Stimulated activated CD8-positive, alpha-beta memory T cell treated with anti-CD3 and anti-CD28 coated beads, Interleukin-4, amount 100 ng/mL, for 4 hours (primary cell): Measurements from ENCODE around the gene POU3F2.

Source experiments
- DNase-seq, 2 donors: peaks; one replicate each; pipeline ENCODE4 v3.0.0-alpha.2; 2020; ENCODE audit warnings: low read depth in 2 of 2, low spot score in 1 of 2

The POU3F2 gene

GRCh38 chr6:98843271-98844243 lies 9.2 kb downstream of the POU3F2 start:
- DNase-seq, result no peak

GRCh38 chr6:98844244-98845210 lies 10.2 kb downstream of the POU3F2 start:
- DNase-seq, result no peak

GRCh38 chr6:98845211-98846020 lies 11.0 kb downstream of the POU3F2 start:
- DNase-seq, result peak in 1 of 2 donors; percentile 41

GRCh38 chr6:98846021-98846380 lies 11.6 kb downstream of the POU3F2 start:
- DNase-seq, result no peak

GRCh38 chr6:98847416-98847778 lies 13.0 kb downstream of the POU3F2 start:
- DNase-seq, result no peak

- DNase-seq, result no peak
Observed at GRCh38 chr6:98847779-98848538, 13.6 kb downstream of the POU3F2 start.

- no peak for DNase-seq
Observed at GRCh38 chr6:98848539-98849242, 14.3 kb downstream of the POU3F2 start.

- DNase-seq, result no peak
Observed at GRCh38 chr6:98864497-98864896, 30.1 kb downstream of the POU3F2 start.

GRCh38 chr6:98871057-98871456 lies 36.7 kb downstream of the POU3F2 start:
- DNase-seq, result no peak

- no peak for DNase-seq
Observed at GRCh38 chr6:98871821-98872220, 37.4 kb downstream of the POU3F2 start.

- DNase-seq, result no peak
Observed at GRCh38 chr6:98875375-98875774, 41.0 kb downstream of the POU3F2 start.

- DNase-seq, result no peak
Observed at GRCh38 chr6:98877250-98877649, 42.9 kb downstream of the POU3F2 start.

GRCh38 chr6:98880486-98880885 lies 46.1 kb downstream of the POU3F2 start:
- no peak for DNase-seq

GRCh38 chr6:98885330-98885729 lies 51.0 kb downstream of the POU3F2 start:
- no peak for DNase-seq

- no peak for DNase-seq
Observed at GRCh38 chr6:98887650-98888049, 53.3 kb downstream of the POU3F2 start.
